ENCODE results near the gene ATP2A1.

- no peak for TF ChIP-seq POLR2A (IDR thresholded peaks at IDR 0.05; ENCODE audit: insufficient read depth in 1 of 2, low read depth in 2 of 2, low read length in 2 of 2)
- TF ChIP-seq EZH2 (conservative IDR thresholded peaks at IDR 0.05; ENCODE audit: low read depth, low read length) = no peak
- TF ChIP-seq ZNF687 (CRISPR knock-in tag; IDR thresholded peaks at IDR 0.05) = no peak
- TF ChIP-seq CTCF (CRISPR knock-in tag; IDR thresholded peaks at IDR 0.05) = no peak
These were observed 57.1 kb downstream of the ATP2A1 start for GRCh38 chr16:28935346-28935745.

Measured in HepG2 (cell line).